Endothelial cell of umbilical vein (primary cell): ENCODE results near the gene UGT1A3.

Source experiments
- CTCF ChIP-seq, 2 donors: IDR thresholded peaks; 1 replicate in 1 of 2; 2 replicates in 1 of 2; pipeline ENCODE4 v1.5.1; 2011; ENCODE audit warnings: low read length in 2 of 2, mild to moderate bottlenecking in 2 of 2, moderate library complexity in 2 of 2, control low read depth in 1 of 2, inconsistent platforms in 1 of 2, low read depth in 1 of 2; ENCODE audit not compliant: insufficient read depth in 1 of 2; ENCODE audit errors: extremely low read depth in 1 of 2
- GATA2 ChIP-seq: IDR thresholded peaks from 2 replicates; pipeline ENCODE4 v1.7.0; 2011; ENCODE audit warnings: low read depth, mild to moderate bottlenecking, moderate library complexity, mixed read lengths, low read length; ENCODE audit not compliant: insufficient read length, insufficient read depth
- MAX ChIP-seq: IDR thresholded peaks from 2 replicates; pipeline ENCODE4 v1.6.1; 2011; ENCODE audit not compliant: insufficient read depth, insufficient read length
- POLR2A ChIP-seq: IDR thresholded peaks from 2 replicates; pipeline ENCODE4 v1.6.1; 2012; ENCODE audit warnings: low read depth, mild to moderate bottlenecking, control low read depth, low read length
- POLR2AphosphoS5 ChIP-seq: IDR thresholded peaks from 2 replicates; pipeline ENCODE4 v1.6.1; 2012; ENCODE audit warnings: low read depth, mild to moderate bottlenecking, control low read depth, low read length, moderate library complexity; ENCODE audit not compliant: insufficient read depth

GRCh38 chr2:233761040-233761769 lies 32.4 kb downstream of the UGT1A3 start:
- TF ChIP-seq MAX, result no peak
- TF ChIP-seq GATA2, result no peak
- TF ChIP-seq POLR2AphosphoS5, result no peak
- TF ChIP-seq CTCF (IDR thresholded peaks at IDR 0.05; ENCODE audit: extremely low read depth in 1 of 2, insufficient read depth in 1 of 2, low read depth in 1 of 2, low read length in 2 of 2), result no peak
- no peak for TF ChIP-seq POLR2A
